OCI-LY3 (cell line): Measurements from ENCODE around the gene EXOC6.

Source experiments
- EZH2phosphoT487 ChIP-seq: fragments of 200-600 bp; shearing (Covaris generic); IDR thresholded peaks from 2 replicates; pipeline ENCODE4 v1.6.1; 2018; ENCODE audit warnings: antibody characterized with exemption, mixed run types, low read depth
- TF ChIP-seq, protein P1 (sequence below): fragments of 200-600, 300-600 bp; sonication (generic); IDR thresholded peaks from 2 replicates; pipeline ENCODE4 v1.5.1; 2014; ENCODE audit warnings: antibody characterized with exemption, low read length, low read depth

DNA sequence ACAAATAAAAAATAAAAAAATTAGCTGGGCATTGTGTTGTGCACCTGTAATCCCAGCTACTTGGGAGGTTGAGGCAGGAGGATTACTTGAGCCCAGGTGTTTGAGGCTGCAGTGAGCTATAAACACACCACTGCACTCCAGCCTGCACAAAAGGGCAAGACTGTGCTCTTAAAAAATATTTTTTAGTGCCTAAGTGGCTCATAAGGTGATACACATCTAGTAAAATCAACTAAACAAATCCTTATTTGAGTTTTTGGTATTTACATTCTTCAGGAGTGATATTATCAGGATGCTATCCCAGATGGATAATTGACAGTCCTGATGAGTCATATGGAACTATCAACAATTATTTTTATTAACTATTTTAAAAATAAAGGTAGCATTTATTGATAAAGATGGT lies 93.9 kb downstream of the EXOC6 start:
- TF ChIP-seq, protein P1, sequence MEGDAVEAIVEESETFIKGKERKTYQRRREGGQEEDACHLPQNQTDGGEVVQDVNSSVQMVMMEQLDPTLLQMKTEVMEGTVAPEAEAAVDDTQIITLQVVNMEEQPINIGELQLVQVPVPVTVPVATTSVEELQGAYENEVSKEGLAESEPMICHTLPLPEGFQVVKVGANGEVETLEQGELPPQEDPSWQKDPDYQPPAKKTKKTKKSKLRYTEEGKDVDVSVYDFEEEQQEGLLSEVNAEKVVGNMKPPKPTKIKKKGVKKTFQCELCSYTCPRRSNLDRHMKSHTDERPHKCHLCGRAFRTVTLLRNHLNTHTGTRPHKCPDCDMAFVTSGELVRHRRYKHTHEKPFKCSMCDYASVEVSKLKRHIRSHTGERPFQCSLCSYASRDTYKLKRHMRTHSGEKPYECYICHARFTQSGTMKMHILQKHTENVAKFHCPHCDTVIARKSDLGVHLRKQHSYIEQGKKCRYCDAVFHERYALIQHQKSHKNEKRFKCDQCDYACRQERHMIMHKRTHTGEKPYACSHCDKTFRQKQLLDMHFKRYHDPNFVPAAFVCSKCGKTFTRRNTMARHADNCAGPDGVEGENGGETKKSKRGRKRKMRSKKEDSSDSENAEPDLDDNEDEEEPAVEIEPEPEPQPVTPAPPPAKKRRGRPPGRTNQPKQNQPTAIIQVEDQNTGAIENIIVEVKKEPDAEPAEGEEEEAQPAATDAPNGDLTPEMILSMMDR = no peak
- TF ChIP-seq EZH2phosphoT487 = no peak
